Sigmoid colon (tissue), 4 donors: ENCODE results near the gene MORN5.

Experiments
- EP300 ChIP-seq, 4 donors: sonication (generic); formaldehyde crosslinking; IDR thresholded peaks; one replicate each; pipeline ENCODE4 v1.6.1; 2017; ENCODE audit warnings: antibody characterized with exemption in 4 of 4
- POLR2A ChIP-seq, 2 donors: fragments of 450-650 bp; IDR thresholded peaks; one replicate each; pipeline ENCODE4 v1.6.1; 2016; ENCODE audit warnings: antibody characterized with exemption in 2 of 2, mild to moderate bottlenecking in 2 of 2, moderate library complexity in 2 of 2
- POLR2AphosphoS5 ChIP-seq, 4 donors: sonication (generic); formaldehyde crosslinking; IDR thresholded peaks; one replicate each; pipeline ENCODE4 v1.6.1; 2017; ENCODE audit warnings: antibody characterized with exemption in 4 of 4
- TF ChIP-seq, protein P1 (sequence below), 4 experiments: fragments of 450-650 bp in 3 of 4; fragments of 200-600 bp in 1 of 4; IDR thresholded peaks; one replicate each; pipeline ENCODE4 v1.5.1; 2016 to 2019; ENCODE audit warnings: antibody characterized with exemption in 4 of 4, mild to moderate bottlenecking in 3 of 4, moderate library complexity in 2 of 4

DNA sequence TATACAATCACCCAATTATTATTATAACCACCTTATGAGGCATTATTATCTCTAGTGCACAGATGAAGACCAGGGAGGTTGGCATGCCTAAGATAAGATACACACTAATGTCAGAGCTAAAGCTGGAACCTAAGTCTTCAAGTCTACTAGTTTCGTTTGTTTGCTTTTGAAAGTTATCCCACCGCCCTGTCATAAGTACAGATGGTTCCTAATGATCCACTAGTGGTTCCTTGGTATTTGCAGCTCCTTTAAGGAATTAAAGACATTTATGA lies 14.2 kb upstream of the MORN5 start:
- TF ChIP-seq, protein P1, sequence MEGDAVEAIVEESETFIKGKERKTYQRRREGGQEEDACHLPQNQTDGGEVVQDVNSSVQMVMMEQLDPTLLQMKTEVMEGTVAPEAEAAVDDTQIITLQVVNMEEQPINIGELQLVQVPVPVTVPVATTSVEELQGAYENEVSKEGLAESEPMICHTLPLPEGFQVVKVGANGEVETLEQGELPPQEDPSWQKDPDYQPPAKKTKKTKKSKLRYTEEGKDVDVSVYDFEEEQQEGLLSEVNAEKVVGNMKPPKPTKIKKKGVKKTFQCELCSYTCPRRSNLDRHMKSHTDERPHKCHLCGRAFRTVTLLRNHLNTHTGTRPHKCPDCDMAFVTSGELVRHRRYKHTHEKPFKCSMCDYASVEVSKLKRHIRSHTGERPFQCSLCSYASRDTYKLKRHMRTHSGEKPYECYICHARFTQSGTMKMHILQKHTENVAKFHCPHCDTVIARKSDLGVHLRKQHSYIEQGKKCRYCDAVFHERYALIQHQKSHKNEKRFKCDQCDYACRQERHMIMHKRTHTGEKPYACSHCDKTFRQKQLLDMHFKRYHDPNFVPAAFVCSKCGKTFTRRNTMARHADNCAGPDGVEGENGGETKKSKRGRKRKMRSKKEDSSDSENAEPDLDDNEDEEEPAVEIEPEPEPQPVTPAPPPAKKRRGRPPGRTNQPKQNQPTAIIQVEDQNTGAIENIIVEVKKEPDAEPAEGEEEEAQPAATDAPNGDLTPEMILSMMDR (IDR thresholded peaks at IDR 0.05) = no peak
- TF ChIP-seq POLR2A (IDR thresholded peaks at IDR 0.05) (no peak), POLR2AphosphoS5 (IDR thresholded peaks at IDR 0.05) (no peak), EP300 (IDR thresholded peaks at IDR 0.05) (no peak)
